ENCODE measurements around the gene BRF1. TPM values are rescaled to one million over a fixed set of nuclear protein-coding genes. Genes with fewer than 3 reads are reported as not detected.

The BRF1 gene
- total RNA-seq, 1 experiment from 2014 or later = 26.4 TPM

- DNase-seq (ENCODE audit: low spot score) (no peak), ATAC-seq (no peak)
- ChIA-PET POLR2A (no interaction called here), CTCF (interaction anchor here (1.5 to 1.8 kb wide), 2 partner anchors 18 to 36 kb away, joined by 6 read pairs; no protein-coding TSS in a partner anchor)
- H3K36me3 Mint-ChIP-seq = 0 out of 2 replicates have a peak, but pooled peaks cover under 1% of the 10 kb centered on the region
- TF ChIP-seq HMGXB4 (CRISPR knock-in tag; IDR thresholded peaks at IDR 0.05) (no peak), ATF1 (CRISPR knock-in tag; IDR thresholded peaks at IDR 0.05) (0 out of 2 replicates have a peak, but pooled peaks have one; percentile 3), ZNF121 (CRISPR knock-in tag; IDR thresholded peaks at IDR 0.05) (no peak)
- TF ChIP-seq, protein P1, sequence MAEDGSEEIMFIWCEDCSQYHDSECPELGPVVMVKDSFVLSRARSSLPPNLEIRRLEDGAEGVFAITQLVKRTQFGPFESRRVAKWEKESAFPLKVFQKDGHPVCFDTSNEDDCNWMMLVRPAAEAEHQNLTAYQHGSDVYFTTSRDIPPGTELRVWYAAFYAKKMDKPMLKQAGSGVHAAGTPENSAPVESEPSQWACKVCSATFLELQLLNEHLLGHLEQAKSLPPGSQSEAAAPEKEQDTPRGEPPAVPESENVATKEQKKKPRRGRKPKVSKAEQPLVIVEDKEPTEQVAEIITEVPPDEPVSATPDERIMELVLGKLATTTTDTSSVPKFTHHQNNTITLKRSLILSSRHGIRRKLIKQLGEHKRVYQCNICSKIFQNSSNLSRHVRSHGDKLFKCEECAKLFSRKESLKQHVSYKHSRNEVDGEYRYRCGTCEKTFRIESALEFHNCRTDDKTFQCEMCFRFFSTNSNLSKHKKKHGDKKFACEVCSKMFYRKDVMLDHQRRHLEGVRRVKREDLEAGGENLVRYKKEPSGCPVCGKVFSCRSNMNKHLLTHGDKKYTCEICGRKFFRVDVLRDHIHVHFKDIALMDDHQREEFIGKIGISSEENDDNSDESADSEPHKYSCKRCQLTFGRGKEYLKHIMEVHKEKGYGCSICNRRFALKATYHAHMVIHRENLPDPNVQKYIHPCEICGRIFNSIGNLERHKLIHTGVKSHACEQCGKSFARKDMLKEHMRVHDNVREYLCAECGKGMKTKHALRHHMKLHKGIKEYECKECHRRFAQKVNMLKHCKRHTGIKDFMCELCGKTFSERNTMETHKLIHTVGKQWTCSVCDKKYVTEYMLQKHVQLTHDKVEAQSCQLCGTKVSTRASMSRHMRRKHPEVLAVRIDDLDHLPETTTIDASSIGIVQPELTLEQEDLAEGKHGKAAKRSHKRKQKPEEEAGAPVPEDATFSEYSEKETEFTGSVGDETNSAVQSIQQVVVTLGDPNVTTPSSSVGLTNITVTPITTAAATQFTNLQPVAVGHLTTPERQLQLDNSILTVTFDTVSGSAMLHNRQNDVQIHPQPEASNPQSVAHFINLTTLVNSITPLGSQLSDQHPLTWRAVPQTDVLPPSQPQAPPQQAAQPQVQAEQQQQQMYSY (CRISPR knock-in tag; IDR thresholded peaks at IDR 0.05) = peak; percentile 66
- no peaks in the 10 kb centered on the region for H3K9me3 Mint-ChIP-seq
- H3K27ac Mint-ChIP-seq = no peak overlapping the region
- peak overlapping the region; percentile 84 for H3K4me3 Mint-ChIP-seq
- H3K4me1 Mint-ChIP-seq = peaks cover 17% of the 10 kb centered on the region
- H3K27me3 Mint-ChIP-seq (ENCODE audit: low read depth) = no peaks in the 10 kb centered on the region; the same call in 1 of the 2 replicates
Observed at GRCh38 chr14:105315941-105316576, 15.3 kb upstream of the BRF1 start.

DNA sequence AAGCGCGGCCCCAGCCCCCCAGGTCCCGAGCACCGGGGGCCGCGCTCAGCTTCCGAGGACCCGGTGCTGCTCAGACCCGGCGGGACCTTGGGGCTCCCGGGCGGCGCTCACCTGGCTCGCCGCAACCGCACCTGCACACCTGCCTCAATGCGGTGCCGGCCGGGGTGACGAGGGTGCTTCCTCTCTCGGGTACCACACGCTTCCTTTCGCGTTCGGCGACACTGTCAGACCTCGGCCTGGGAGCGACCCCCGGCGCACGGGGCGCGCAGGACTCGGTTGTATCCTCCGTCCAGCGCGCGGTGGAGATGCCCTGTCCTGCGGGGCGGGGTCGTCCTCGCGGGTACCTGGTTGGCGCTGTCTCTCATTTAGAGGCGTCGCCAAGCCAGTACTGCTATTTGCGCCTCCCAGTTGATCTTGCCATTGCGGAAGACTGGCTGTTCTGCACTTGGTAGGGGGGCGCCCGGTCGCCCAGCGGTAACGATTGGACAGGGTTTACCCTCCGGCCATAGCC, 14.5 kb upstream of the BRF1 start:
- Mint-ChIP-seq H3K4me3 (peak overlapping the region; percentile 84), H3K27ac (no peak overlapping the region), H3K4me1 (peaks cover 17% of the 10 kb centered on the region), H3K36me3 (no peaks in the 10 kb centered on the region), H3K9me3 (no peaks in the 10 kb centered on the region), H3K27me3 (ENCODE audit: low read depth) (no peaks in the 10 kb centered on the region; the same call in 1 of the 2 replicates)
- 0 out of 2 replicates have a peak, but pooled peaks have one; percentile 5 for TF ChIP-seq NFYB (CRISPR knock-in tag; conservative IDR thresholded peaks at IDR 0.05; ENCODE audit: low read depth)
- TF ChIP-seq RELA (CRISPR knock-in tag; IDR thresholded peaks at IDR 0.05; ENCODE audit: borderline replicate concordance) = no peak
- TF ChIP-seq ATF1 (CRISPR knock-in tag; IDR thresholded peaks at IDR 0.05) = 0 out of 2 replicates have a peak, but pooled peaks have one; percentile 12
- 0 out of 2 replicates have a peak, but pooled peaks have one; percentile 39 for TF ChIP-seq MAX (CRISPR knock-in tag; IDR thresholded peaks at IDR 0.05)
- TF ChIP-seq SP1 (CRISPR knock-in tag; conservative IDR thresholded peaks at IDR 0.05) = peak; percentile 50
- ATAC-seq (peak; percentile 42), DNase-seq (ENCODE audit: low spot score) (peak; percentile 57)
- ChIA-PET POLR2A (no interaction called here), CTCF (interaction anchor here (0.7 to 1.8 kb wide), 6 partner anchors 14 to 146 kb away, joined by 4 to 12 read pairs (median 6); partner anchors contain the start of gene BRF1)

DNA sequence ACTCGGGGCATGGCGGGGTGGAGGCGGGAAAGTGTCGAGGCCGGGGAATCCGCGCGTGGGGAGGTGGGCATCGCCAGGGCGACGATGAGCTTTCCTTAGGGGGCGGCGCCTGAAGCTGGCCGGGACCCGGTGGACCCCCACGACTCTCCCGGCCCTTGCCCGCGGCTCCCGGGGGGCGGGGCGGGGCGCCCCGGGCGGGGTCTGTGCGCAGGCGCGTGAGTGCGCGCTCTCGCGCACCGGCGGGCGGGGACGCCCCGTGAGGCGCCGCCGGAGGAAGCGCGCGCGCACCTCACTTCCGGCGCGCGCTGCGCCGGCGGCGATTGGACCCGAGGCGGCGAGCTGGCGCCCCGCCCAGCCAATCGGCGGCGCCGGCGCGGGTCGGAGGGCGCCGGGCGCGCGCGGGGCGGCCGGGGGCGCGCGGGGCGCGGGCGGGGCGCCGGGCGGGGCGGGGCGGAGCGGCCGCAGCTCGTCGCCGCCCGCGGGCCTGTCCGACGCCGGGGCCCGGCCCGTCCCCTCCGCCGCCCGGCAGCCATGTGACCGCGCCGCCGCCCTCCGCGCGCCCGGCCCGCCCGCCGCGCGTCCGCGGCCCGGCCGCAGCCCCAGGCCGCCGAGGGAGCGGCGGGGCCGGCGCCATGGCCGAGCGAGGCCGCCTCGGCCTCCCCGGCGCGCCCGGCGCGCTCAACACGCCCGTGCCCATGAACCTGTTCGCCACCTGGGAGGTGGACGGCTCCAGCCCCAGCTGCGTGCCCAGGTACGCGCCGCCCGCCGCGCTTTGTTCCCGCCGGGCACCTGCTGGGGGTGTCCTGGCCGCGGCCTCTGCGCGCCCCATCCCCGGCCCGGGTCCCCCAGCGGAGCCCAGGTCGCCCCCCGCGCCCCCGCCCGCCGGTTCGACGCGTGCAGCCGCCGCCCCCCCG, 13.7 kb upstream of the BRF1 start, which contains the start of gene PACS2:
Gene PACS2 (plus strand): TSS at position 462 of the 914 bp plus-strand sequence. CDS start 171 bp downstream, at position 633.
- Mint-ChIP-seq H3K27me3 (ENCODE audit: low read depth) (no peaks in the 10 kb centered on the region; the same call in 1 of the 2 replicates), H3K27ac (no peak within 1 kb of the TSS), H3K9me3 (no peaks in the 10 kb centered on the region), H3K4me3 (peak within 1 kb of the TSS; percentile 84), H3K36me3 (no peaks in the 10 kb centered on the region), H3K4me1 (peaks cover 17% of the 10 kb centered on the region)
- ChIA-PET POLR2A (interaction anchor here (1.3 to 2.1 kb wide), 2 partner anchors 13 to 20 kb away, joined by 7 to 9 read pairs; partner anchors contain the start of gene BRF1), CTCF (interaction anchor here (0.6 to 2.0 kb wide), 12 partner anchors 11 to 224 kb away, joined by 3 to 12 read pairs (median 4); partner anchors contain the start of genes BRF1 and JAG2)
- DNase-seq (ENCODE audit: low spot score) (peak; percentile 63), ATAC-seq (peak; percentile 72)
- TF ChIP-seq, protein P2, sequence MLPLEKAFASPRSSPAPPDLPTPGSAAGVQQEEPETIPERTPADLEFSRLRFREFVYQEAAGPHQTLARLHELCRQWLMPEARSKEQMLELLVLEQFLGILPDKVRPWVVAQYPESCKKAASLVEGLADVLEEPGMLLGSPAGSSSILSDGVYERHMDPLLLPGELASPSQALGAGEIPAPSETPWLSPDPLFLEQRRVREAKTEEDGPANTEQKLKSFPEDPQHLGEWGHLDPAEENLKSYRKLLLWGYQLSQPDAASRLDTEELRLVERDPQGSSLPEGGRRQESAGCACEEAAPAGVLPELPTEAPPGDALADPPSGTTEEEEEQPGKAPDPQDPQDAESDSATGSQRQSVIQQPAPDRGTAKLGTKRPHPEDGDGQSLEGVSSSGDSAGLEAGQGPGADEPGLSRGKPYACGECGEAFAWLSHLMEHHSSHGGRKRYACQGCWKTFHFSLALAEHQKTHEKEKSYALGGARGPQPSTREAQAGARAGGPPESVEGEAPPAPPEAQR (CRISPR knock-in tag; IDR thresholded peaks at IDR 0.05) = no peak
- TF ChIP-seq HMGXB4 (CRISPR knock-in tag; IDR thresholded peaks at IDR 0.05) (0 out of 2 replicates have a peak, but pooled peaks have one; percentile 13), ARID4B (CRISPR knock-in tag; IDR thresholded peaks at IDR 0.05; ENCODE audit: borderline replicate concordance) (no peak)

All from WTC11 (cell line).